Muscle layer of duodenum (tissue), 2 donors: Measurements from ENCODE around the gene CLCN5.

Experiments
- H3K27ac ChIP-seq: one replicate; pipeline ENCODE4 v1.7.0; 2013; ENCODE audit warnings: mild to moderate bottlenecking, low read length
- H3K27me3 ChIP-seq: one replicate; pipeline ENCODE4 v1.7.0; 2013; ENCODE audit warnings: low read depth, mild to moderate bottlenecking, control low read depth, low read length
- H3K36me3 ChIP-seq, 2 donors: one replicate each; pipeline ENCODE4 v1.7.0; 2013; ENCODE audit warnings: low read length in 2 of 2, control low read depth in 1 of 2, mild to moderate bottlenecking in 1 of 2; ENCODE audit not compliant: insufficient read depth in 2 of 2, control insufficient read depth in 1 of 2
- H3K4me1 ChIP-seq, 2 donors: one replicate each; pipeline ENCODE4 v1.7.0; 2013; ENCODE audit warnings: low read length in 2 of 2, mild to moderate bottlenecking in 2 of 2, control low read depth in 1 of 2, moderate library complexity in 1 of 2; ENCODE audit not compliant: insufficient read depth in 2 of 2, control insufficient read depth in 1 of 2
- H3K4me3 ChIP-seq, 2 donors: one replicate each; pipeline ENCODE4 v1.7.0; 2013; ENCODE audit warnings: low read length in 2 of 2, low read depth in 1 of 2, mild to moderate bottlenecking in 1 of 2
- H3K9me3 ChIP-seq, 2 donors: one replicate each; pipeline ENCODE4 v1.7.0; 2013; ENCODE audit warnings: low read length in 2 of 2, control low read depth in 1 of 2, mild to moderate bottlenecking in 1 of 2; ENCODE audit not compliant: control insufficient read depth in 1 of 2
- donor health status: healthy.

Gene CLCN5

GRCh38 chrX:50125480-50125879, 203.1 kb downstream of the CLCN5 start:
- Histone ChIP-seq H3K36me3 (no peaks in the 10 kb centered on the region), H3K27me3 (no peaks in the 10 kb centered on the region), H3K9me3 (no peaks in the 10 kb centered on the region), H3K4me1 (no peaks in the 10 kb centered on the region), H3K27ac (no peak overlapping the region), H3K4me3 (no peak overlapping the region)

- H3K4me1 ChIP-seq, result no peaks in the 10 kb centered on the region
- H3K9me3 ChIP-seq, result no peaks in the 10 kb centered on the region
- no peak overlapping the region for H3K27ac ChIP-seq
- no peaks in the 10 kb centered on the region for H3K36me3 ChIP-seq
- no peak overlapping the region for H3K4me3 ChIP-seq
- H3K27me3 ChIP-seq, result no peaks in the 10 kb centered on the region
Observed at GRCh38 chrX:50147972-50148371, 225.6 kb downstream of the CLCN5 start.
